Measurements from ENCODE around the gene MITF.

GRCh38 chr3:69915726-69916125 lies 176.5 kb downstream of the MITF start:
- TF ChIP-seq TAF1 (IDR thresholded peaks at IDR 0.05; ENCODE audit: borderline replicate concordance, low read depth, low read length) (no peak), POLR2A (IDR thresholded peaks at IDR 0.05; ENCODE audit: low read depth, low read length) (no peak), POLR2AphosphoS5 (IDR thresholded peaks at IDR 0.05; ENCODE audit: low read depth, low read length) (no peak)
